Activated CD8-positive, alpha-beta memory T cell treated with anti-CD3 and anti-CD28 coated beads for 48 hours (primary cell): ENCODE data around the gene TFDP1.

Source experiments
- DNase-seq, 3 experiments: peaks; one replicate each; pipeline ENCODE4 v3.0.0-alpha.2; 2020; ENCODE audit warnings: low read depth in 2 of 3, low spot score in 2 of 3

Gene TFDP1, protein sequence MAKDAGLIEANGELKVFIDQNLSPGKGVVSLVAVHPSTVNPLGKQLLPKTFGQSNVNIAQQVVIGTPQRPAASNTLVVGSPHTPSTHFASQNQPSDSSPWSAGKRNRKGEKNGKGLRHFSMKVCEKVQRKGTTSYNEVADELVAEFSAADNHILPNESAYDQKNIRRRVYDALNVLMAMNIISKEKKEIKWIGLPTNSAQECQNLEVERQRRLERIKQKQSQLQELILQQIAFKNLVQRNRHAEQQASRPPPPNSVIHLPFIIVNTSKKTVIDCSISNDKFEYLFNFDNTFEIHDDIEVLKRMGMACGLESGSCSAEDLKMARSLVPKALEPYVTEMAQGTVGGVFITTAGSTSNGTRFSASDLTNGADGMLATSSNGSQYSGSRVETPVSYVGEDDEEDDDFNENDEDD

DNA sequence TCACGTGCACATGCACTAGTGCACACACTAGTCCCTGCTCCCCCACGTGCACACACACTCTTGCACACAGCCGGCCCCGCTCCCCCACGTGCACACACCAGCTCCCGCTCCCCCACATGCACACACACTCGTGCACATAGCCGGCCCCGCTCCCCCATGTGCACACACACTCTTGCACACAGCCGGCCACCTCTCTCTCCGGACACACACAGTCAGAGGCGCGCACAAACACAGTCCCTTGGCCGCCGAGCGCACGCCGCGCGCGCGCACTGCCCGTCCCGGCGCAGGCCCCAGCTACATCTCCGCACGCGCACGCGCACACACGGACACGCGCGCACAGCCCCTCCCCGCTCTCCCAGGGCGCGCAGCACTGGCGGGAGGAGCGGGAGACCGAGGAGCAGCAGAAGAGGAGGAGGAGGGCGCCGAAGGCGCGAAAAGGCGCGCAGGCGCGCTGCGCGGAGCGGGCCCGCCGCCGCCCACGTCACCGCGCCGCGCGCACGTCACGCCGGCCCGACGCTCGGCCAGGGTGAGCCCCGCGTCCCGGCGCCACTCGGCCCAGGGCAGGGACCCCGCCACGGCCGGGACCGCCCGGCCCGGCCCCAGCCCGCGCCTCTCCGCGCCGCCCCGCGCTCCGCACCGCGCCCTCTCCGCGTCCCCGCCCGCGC lies at the start of gene TFDP1:
Gene TFDP1, plus strand, starts transcription at position 549 of the 665 bp plus-strand sequence. CDS start 1,085 bp downstream, outside the sequence.
- peak; percentile 58 to 78 (median 64) for DNase-seq

- DNase-seq: no peak
These were observed 49.2 kb upstream of the TFDP1 start for GRCh38 chr13:113535381-113535781.

- DNase-seq: no peak
These were observed 48.0 kb upstream of the TFDP1 start for GRCh38 chr13:113536461-113537110.

GRCh38 chr13:113537205-113537604 lies 47.3 kb upstream of the TFDP1 start:
- DNase-seq: no peak

DNA sequence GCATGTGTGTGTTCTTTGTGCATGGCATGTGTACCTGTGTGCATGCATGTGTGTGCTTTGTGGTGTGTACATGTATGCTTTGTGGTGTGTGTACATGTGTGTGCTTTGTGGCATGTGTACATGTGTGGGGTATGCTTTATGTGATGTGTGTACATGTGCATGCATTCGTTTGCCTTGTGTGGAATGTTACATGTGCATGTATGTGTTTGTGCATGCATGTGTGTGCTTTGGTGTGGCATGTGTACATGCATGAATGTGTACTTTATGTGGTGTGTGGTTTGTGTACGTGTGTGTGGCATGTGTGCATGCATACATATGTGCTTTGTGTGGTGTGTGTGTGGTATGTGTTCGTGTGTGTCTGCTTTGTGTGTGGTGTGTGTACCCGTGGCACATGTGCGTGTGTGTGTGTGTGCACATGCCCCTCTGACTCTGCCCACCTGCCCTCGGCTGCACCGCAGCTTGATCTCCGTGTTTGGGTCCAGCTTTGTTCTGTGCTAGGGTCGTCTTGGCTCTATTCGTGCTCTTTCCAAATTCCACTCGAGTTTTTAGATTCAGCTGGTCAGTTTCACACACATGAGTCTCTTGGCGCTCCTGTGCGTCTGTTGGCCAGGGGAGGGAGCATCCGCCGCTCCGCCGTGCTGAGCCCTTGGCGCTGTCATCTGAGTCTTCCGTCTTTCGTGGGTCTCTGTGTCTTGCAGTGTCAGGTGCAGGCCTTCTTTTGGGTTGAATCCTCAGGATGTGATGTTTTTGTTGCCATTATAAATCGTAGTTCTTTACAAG lies 46.5 kb upstream of the TFDP1 start:
- DNase-seq: no peak

- DNase-seq: no peak
These were observed 45.9 kb upstream of the TFDP1 start for GRCh38 chr13:113538689-113539058.

DNA sequence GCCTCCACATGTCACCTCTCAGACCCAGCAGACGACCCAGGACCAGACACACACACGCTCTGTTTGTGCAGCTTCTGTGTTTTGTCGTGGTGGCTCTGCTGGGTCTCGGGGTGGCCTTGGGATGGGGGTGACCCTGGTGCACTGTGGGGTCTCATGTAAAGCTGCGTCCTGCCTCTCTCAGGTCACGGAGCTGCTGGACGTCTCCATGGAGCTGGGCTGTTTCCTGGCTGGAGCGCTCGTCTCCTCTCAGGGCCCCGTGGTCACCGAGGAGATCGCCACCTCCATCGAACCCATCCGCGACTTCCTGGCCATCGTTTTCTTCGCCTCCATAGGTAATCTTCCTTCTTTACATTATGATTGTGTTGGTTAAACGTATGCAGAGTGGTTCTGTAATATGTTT lies 45.4 kb upstream of the TFDP1 start:
- DNase-seq: no peak

DNA sequence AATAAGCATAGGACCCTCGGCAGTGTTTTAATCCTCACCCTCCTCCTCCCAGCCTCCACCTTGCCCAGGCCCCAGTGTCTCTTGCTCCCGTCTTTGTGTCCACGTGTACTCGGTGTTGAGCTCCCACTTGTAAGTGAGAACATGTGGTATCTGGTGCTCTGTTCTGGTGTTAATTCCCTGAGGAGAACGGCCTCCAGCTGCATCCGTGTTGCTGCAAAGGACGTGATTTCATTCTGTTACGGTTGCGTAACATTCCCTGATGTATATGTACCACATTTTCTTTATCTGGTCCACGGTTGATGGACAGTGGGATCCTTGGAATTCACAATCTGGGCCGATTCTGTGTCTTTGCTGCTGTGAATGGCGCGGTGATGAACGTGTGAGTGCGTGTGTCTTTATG lies 44.7 kb upstream of the TFDP1 start:
- DNase-seq: no peak

- no peak for DNase-seq
These were observed 44.0 kb upstream of the TFDP1 start for GRCh38 chr13:113540523-113540922.

DNA sequence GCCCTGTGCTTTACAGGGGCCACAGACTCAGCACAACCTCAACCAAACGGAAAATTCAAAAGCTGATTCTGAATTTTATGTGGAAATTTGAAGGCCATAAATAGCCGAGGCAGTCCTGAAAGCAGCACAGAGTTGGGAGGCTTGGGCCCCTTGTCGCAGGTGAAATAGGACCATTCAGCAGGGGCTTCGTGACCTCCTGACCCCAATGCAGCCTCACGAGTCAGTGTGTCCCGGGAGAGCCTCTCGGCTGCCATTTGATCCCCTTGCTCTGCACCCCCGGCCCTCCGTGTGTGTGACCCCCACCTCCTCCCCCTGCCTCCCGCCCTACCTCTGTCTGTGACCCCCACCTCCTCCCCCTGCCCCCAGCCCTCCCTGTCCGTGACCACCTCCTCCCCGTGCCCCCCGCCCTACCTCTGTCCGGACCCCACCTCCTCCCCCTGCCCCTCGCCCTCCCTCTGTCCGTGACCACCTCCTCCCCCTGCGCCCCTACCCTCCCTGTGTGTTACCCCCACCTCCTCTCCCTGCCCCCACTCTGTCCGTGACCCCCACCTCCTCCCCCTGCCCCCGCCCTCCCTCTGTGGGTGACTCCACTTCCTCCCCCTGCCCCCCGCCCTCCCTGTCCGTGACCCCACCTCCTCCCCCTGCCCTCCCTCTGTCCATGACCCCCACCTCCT lies 41.7 kb upstream of the TFDP1 start:
- DNase-seq: no peak

- DNase-seq: no peak
These were observed 40.3 kb upstream of the TFDP1 start for GRCh38 chr13:113544071-113544891.

GRCh38 chr13:113544896-113545295 lies 39.7 kb upstream of the TFDP1 start:
- no peak for DNase-seq

DNA sequence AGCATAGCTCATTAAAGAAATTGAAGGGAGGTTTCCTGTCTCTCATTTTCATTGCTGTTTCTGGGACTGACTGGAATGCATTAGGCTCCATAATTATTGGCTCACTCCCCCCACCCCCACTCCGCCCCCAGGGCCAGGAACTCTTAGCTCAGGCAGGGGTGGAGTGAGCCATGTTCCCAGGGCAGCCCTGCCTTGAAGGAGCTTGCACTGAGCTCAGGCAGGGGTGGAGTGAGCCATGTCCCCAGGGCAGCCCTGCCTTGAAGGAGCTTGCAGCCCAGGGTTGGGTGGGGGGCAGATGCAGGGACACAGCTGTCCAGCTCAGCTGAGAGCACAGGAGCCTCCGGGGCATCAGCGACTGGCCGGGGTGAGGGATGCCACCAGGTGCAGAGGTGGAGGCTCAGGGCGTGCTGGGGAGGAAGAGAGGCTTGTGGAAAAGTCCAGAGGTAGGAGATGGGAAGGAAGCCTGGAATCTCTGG lies 39.1 kb upstream of the TFDP1 start:
- DNase-seq: no peak

- DNase-seq: no peak
These were observed 38.5 kb upstream of the TFDP1 start for GRCh38 chr13:113545931-113546516.

- no peak for DNase-seq
These were observed 37.8 kb upstream of the TFDP1 start for GRCh38 chr13:113546571-113547237.

DNA sequence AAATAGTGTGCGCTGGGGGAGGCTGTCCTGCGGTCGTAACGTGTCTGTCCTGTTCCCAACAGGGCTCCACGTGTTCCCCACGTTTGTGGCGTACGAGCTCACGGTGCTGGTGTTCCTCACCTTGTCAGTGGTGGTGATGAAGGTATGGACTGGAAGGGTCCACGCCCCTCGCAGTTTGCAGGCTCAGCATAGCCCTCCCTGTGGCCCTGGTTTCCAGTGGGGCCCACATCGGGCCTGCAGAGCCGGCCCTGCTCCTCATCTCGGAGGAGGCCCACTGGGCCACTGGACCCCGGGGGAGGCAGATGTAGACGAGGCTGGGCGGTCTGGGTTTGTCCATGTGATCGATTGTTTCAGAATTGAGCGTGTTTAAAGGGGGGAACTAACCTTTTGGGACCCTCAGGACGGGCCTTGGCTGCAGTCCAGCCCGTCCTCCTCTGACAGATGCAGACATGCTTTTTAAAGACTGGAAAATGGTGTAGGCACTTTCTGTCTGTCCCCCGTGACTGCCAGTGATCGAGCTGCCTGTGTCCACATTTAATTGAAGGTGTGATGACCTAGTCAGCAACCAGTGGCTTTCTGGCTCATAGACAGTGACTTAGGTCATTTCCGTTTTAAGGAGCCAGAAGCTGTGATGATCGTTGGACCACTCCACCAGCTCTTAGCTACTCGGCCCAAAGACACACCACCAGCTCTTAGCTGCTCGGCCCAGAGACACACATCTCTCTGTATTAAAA lies 37.1 kb upstream of the TFDP1 start:
- DNase-seq: no peak

DNA sequence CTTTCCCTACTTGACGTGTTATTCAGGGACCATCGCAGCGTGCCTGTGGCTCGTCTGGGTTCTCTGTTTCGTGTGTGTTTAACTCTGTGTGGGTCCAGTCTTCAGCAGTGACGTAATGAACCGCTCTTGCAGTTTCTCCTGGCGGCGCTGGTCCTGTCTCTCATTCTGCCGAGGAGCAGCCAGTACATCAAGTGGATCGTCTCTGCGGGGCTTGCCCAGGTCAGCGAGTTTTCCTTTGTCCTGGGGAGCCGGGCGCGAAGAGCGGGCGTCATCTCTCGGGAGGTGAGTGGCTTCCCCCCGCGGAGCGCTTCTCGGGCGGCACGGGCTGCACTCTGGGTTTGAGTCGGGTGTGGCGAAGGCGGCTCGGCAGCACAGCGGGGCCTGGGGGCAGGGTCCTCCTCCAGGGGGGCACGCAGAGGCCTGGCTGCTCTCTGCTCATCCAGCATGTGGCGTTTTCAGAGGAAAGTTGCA lies 36.3 kb upstream of the TFDP1 start:
- no peak for DNase-seq
